CD4-positive, alpha-beta T cell treated with Interleukin-15 for 1 hour (primary cell): ENCODE measurements around the gene OXER1.

ENCODE experiments used
- DNase-seq: peaks from one replicate; pipeline ENCODE4 v3.0.0-alpha.2; 2020

Gene OXER1

DNA sequence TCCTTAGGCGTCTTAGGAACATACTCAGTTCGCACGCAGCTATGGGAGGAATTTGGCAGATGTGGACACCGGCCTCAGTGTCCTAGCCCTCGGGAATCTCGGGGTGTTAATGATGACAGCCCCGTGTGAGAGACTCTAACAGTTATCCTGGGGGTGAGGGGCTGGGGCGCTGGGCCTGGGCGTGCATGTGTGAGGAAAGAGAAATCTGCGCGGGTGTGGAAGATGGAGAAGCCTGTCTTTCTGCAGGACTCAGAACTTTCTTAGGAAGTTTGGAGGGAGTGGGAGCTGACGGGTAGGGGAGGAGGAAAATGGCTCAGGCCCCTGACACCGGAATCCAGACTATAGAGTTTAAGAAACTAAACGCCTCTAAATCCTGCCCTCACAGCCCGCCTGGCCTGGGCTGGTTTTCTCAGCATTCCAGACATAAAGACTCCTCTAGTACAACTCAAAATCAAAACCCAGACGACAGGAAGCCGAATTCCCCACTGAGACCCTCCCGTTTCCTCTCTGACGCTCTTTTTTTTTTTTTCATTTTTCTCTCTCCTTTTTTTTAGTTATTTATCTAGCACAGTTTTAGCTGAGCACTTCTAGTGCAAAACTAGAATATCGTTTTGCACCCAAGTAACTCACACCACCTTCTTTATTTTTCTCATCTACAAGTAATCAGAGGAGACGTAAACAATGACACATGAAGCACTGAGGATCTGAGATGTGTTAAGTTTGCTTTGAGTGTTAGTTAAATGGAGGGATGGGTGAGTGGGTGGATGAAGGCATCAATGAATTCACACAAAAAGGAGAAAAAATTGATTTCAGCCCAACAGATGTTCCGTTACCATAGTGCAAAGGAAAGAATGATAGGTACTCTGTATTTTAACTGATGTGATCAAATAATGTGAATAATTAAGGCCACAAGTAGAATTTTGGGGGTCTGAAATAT, 29.7 kb upstream of the OXER1 start:
- no peak for DNase-seq

GRCh38 chr2:42792583-42793333, 28.8 kb upstream of the OXER1 start, which contains the start of gene HAAO:
Gene HAAO, minus strand, starts transcription at chr2:42792583. Its CDS starts 47 bp downstream, at chr2:42792536.
- DNase-seq = peak; percentile 19

- DNase-seq = peak; percentile 41
Measured at GRCh38 chr2:42792087-42792582, 28.2 kb upstream of the OXER1 start.

DNA sequence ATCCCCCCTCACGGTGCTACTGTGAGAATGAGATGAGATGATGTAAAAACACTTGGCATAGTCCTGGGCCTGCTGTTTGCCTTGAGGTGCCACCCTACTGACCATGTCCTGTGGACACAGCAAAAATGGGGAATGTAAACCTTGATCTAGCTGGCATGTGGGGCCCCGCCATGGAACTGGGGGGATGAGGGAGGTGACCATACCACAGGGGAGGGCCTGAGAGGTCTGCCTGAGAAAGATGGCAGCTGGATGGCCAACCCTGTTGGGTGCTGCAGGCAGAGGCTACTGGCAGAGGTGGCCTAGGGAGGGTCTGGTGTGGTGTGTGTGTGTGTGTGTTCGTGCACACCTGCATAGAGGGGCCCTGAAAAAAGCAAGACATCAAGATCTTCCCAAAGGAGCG, 27.7 kb upstream of the OXER1 start:
- DNase-seq = no peak

GRCh38 chr2:42789751-42790150, 25.8 kb upstream of the OXER1 start:
- DNase-seq = no peak

DNA sequence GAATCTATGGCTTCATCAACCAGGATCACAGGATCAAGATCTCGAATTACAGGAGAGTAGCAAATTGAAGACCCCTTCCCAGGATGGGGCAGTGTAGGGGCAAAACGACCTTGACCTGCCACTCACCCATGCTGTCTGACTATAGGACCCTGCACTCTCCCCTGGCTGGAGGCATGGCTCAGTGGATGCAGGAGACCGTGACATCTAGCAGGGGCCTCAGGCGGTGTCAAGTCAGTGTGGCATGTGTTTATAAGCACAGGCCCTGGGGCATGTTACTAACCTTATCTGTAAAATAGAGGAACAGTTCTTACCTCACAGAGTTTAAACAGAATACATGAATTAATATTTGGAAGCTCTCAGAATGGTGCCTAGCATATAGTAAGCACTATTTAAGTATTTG, 24.9 kb upstream of the OXER1 start:
- DNase-seq = no peak

- no peak for DNase-seq
Measured at GRCh38 chr2:42788478-42788793, 24.5 kb upstream of the OXER1 start.

- DNase-seq = no peak
Measured at GRCh38 chr2:42787788-42788477, 24.0 kb upstream of the OXER1 start.

GRCh38 chr2:42787424-42787787, 23.5 kb upstream of the OXER1 start:
- no peak for DNase-seq

DNA sequence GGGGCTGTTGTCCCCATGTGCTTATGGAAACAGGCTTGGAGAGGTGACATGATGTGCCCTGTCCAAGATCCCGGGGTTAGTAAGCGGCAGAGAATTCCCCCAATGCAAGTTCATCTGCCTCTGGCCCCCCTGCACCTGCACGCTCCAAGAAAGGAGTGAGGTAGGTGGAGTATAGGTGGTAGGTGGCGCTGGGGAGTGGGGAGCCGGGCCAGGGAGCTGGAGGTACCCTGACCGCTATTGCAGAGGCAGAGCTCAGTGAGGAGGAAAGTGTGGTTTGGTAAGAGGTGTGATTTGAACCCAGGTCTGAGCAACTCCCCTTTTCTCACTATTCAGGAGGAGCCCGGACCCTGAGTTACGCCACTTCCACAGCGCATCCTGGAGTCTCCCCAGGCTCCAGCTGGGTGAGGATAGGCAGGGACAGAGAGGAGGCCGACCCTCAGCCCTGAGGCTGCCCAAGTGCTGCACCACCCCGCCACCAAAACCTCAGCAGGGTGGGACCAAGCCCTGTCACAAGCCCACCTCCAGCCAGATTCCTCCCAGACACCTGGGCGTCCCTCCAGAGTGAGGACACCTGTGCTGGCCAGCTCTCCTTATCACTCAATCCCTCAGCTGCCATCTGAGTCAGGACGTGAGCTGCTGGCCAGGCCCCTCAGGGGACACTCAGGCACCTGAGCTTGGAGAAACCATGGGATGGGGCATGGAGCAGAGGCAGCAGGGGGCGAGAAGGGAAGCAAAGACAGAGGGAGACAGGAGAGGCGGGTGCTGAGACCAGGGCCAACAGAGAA, 22.8 kb upstream of the OXER1 start:
- no peak for DNase-seq

GRCh38 chr2:42784204-42784880, 20.4 kb upstream of the OXER1 start:
- no peak for DNase-seq

DNA sequence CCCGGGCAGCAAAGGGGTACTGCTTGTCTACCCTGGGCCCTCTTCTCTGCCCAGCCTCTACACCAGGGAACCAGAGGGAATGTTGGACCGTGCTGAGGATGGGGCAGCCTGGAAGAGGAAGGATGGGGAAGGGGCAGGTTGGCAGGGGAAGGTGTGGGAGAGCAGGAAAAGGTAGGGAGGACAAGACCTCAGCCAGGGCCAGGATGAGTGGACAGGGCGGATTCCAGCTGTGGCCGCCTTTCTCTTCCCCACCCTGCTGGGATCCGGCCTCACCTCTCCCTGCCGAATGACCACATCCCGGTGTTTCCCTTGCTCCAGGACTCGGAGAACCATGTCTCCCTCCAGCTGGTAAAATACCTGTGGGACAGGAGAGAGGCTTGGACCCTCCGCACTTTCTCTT, 19.6 kb upstream of the OXER1 start:
- DNase-seq = no peak

DNA sequence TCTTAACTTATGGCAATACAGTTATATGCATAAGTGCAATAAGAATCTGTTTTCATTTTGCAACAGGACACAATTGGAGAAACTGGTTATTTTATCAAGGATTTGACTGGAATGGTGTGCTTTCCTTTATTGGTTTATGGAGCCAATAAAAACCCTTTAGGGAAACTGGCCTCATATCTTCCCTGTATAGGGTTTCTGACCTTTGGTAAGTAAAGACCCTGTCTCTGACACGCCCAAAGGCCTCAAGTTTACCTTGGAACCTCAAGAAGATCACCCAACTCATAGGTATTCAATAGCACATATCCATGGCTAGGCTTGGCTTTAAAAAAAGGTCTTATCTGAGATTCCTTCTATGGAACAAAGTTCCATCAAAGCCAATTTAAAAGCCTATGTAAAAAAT, 17.2 kb upstream of the OXER1 start:
- no peak for DNase-seq

- DNase-seq = no peak
Measured at GRCh38 chr2:42777883-42778805, 14.2 kb upstream of the OXER1 start.

DNA sequence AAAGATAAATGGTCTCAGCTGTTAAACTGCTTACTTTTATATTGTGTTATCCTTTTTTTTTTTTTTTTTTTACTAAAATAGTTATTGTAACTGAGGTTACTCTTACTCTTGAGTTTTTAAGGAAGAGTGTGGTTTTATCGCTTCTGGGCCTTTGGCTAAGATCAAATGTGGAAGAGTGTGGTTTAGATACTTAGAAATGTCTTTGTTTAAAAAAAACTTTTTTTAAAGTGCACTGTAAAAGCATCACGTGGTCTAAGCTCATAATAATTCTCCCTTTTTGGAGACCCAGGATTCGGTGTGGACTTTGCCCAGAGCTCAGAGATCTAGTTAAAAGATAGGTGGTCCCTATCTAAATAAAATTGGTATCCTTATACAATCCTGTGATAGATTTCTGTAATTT, 11.9 kb upstream of the OXER1 start:
- no peak for DNase-seq

DNA sequence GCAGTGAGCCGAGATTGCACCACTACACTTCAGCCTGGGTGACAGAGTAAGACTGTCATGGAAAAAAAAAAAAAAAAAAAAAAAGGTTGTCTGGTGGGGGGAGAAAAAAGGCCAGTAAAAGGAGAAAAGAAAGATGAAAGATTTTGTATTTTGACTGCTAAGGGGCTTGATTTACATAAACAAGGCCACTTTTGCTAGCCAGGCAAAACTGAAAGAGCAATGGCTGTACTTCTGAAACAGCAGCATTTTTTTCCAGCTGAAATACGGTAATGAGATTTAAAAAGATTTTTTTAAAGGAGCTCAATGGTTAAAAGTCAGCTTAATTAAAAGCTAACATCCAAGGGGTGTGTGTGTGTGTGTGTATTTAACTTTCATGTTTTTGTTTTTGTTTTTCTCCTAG, 11.3 kb upstream of the OXER1 start:
- no peak for DNase-seq

DNA sequence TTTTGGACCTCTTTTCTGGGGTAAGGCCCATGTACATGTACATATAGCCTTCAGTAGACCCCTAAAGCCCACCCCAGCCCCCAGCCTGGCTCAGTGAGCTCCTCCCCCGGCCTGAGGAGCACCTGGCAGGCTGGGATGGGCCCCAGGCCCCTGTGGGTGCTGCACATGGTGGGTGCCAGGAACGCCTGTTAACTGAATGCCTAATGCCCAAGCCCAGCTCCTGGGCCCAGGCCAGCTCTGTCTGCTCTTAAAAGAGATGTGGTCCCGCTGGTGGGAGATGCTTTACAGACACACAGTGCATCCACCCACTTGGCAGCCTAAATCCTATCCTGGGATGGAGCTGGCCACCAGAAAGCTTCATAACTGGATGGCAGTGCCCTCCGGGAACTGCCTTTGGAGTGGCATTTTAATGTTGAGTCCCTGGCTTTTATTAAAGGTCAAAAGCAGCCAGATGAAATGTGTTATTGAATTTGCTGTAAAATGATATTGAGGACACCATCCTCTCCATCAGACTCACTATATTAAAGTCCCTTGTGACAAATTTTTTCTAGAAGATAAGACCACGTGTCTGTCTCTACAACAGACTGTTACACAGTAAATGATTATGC, 7.7 kb upstream of the OXER1 start:
- no peak for DNase-seq

DNA sequence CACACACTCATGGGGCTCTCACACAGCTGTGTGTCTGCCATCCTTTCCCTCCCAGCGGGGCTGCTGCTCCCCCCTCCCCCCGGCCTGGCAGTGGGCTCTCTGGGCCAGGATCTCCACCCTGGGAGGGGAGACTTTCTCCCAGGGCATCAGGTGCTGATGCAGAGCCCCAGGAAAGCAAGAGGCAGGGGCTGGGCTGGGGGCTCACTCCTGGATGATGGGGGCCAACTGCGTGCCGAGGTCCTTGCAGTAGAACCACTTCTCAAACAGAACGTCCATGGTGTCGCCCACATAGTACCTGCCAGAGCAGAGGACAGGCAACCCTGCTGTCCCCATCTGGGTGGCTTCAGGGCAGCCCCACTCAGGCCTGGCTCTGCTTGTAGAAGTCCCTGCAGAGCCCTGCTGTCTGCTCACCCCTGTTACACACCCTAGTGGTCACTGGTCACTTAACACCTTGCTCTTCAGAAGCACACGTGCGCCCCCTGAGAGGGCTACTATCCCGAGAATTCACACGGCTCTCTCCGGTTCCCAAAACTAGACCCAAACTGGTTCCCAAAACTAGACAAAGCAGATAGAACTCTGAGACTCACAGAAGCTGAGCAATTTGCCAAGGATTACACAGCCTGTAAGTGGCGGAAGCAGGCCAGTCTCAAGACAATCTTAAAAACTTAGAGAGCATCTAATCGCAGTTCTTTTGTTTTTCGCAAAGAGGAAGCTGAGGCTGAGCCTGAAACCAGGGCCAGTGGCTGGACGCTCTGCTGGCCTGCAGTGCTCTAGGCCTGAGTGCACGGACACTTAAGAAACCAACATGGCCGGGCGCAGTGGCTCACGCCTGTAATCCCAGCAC, 6.6 kb upstream of the OXER1 start:
- DNase-seq = peak; percentile 41

- no peak for DNase-seq
Measured at GRCh38 chr2:42769583-42770287, 5.8 kb upstream of the OXER1 start.
